Measurements from ENCODE around the gene NSF.

Gene NSF

DNA sequence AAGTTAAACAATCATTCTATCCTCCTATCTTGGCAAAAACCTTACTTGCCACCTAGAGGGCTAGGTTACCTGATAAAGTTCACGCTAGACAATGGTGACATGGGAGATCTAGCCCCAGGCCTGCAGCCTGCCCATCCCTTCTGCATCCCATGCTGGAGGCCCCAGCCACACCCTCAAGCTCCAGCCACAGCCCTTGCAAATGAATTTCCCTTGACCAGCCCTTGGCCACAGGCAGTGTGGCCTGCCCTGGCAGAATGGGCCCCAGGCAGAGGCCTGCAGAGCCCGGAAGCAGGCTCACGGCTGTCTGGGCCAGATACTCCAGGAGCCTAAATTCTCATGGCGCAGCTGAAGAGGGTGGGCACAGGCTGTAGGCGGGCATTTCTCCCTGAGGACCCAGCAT is 213.1 kb downstream of the NSF start:
- no peak for DNase-seq (ENCODE audit: low read depth)

DNA sequence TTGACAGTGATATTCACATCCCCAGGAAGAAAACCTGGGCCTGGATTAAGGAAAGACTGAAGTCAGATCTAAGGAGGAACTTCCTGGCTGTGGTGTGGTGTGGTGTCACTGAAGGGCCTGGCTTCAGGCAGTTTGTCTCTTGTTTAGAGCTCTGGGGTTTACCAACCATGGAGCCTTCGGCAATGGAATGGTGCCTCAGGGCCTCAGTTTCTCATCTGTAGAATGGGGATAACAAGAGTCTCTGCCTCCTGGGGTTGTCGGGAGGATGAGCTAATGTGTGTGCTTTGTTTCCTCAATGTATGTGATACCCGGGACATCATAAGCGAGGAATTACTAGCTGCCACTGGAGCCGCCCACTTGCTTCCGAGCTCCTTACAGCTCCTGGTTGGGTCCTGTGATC is 215.3 kb downstream of the NSF start:
- no peak for DNase-seq (ENCODE audit: low read depth)

All from stimulated activated CD8-positive, alpha-beta memory T cell treated with anti-CD3 and anti-CD28 coated beads, Interleukin-12 subunit alpha, Interleukin-12 subunit beta, amount 100 ng/mL, for 1 hour (primary cell).